Frontal cortex (tissue), 4 donors: ENCODE measurements around the gene METTL6. TPM values are rescaled to one million over a fixed set of nuclear protein-coding genes. Genes with fewer than 3 reads are reported as not detected.
A peak's percentile ranks its signal among the peaks of the same experiment; 100 is the strongest.
"Not testable (repeated sequence)": the region's sequence is repeated elsewhere in the genome, so short reads cannot be mapped to it uniquely, and the experiment has no call there.

ENCODE experiments used
- DNase-seq, 2 donors: peaks; one replicate each; pipeline ENCODE4 v3.0.0; 2012; ENCODE audit warnings: low spot score in 2 of 2
- FAIRE-seq: peaks from 2 replicates; lab custom pipeline; 2012; peaks lifted over from hg19 to GRCh38; lab: Jason Lieb, UNC
- total RNA-seq: library from RNA; depleted of rRNA; stranded (reverse); fragments of >200 nt; gene quantifications from one replicate; pipeline ENCODE4 v1.2.3, GENCODE V29; 2014
- donor health status: control.
- donor health status: control.
- donor health status: control.

METTL6 gene
- total RNA-seq, 1 donor from 2014 or later, result 86.0 TPM

DNA sequence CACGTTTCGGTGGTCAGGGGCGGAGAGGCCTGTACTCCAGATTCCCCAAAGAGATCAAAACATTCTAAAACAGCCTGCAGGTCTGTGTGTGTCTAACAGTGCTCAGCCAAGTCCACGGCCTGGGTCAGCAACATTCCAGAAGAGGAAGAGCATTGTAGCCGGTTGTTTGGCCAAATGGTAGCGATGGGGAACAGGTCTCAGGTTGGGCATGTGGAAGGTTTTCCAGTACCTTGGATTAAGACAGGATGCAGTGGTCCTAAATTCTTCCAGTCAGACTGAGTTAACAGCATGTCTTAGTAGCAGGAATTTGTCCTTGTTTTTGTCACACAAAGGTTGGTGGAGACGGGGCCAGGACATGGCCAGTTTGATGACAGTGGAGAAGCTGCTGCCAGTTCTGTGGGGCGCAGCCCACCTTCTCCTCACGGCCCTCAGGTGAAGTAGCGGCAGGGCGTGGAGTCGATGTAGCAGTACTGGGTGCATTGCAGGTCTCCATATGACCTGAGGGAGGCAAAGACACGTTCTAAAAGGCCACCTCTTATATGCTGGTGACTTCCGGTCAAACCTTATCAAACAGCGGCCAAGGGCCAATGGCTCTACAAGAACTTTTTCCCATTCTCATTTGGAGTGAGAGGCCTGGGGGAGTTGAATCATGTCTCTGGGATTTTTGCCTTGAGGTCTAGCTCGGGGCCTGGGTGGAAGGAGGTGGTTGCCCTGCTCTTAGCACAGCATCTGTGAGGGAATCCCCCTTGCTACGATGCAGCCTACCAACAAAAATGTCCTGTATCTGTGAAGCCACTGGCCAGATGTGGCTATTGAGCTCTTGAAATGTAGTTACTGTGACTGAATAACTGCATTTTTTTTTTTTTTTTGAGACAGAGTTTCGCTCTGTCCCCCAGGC lies 24.1 kb upstream of the METTL6 start:
- no peak for DNase-seq
- no peak for FAIRE-seq

GRCh38 chr3:15450438-15451215 lies 23.3 kb upstream of the METTL6 start:
- DNase-seq, result no peak
- FAIRE-seq, result no peak

DNA sequence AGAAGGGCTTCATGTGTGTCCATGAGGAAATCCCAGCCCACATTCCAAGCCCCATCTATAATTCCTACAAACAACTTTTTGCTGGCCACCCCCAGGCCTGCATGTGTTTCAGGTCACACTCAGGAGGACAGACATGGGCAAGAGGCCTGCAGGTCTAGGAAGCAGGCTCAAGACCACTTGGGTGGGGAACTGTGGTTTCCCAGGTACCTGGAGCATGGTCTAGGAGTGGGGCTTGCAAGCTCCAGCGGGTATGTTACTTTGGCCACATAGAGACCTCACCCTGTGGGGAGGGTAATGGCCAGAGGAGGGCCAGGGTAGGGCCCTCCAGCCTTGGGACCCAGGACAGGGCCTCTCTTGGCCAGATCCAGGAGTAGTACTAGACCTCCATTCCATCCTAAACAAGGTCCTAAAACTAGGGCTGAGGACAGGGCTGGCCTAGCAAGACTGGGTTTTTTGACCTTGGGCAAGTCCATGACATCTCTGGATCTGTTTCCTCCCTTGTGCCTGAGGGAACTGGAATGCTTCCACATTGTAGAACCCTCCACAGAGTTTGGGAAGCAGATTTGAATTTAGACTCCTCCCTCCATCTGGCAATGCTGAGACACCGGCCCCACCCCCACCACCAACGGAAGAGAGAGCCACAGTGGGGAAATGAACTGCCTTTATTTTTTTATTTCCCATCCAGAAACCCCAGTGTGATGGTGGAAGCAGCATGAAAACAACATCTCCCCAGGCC lies 22.3 kb upstream of the METTL6 start:
- FAIRE-seq (no peak), DNase-seq (no peak)

DNA sequence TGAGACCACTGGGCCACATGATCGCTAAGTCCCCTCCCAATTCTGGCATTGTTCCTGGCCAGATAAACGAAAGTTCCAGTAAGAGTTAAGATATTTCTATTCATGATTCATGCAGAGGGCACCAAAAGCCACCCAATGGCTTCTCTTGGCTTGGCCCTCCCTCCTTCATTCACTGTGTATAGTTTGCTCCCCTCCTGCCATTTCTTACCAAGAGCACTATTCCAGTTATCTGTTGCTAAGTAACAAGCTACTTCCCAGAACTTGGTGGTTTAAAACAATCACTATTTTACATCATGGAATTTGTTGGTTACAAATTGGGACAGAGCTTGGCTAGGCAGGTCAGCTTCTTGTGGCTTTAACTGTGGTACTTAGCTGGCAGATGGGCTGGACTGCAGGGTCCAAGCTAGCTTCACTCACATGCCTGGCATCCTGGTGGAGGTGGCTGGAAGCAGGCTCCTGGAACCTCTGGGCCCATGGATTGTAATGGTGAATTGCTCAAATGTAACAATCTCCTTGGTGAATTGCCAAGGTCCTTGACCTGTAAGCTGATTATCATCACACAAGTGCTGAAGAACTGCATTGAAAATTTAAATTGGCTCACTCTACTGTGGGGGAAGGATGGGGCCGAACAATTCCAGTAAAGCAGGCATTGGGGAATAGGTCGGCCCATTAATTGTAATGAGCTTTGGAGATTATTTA lies 16.6 kb upstream of the METTL6 start:
- DNase-seq, result no peak
- no peak for FAIRE-seq

DNA sequence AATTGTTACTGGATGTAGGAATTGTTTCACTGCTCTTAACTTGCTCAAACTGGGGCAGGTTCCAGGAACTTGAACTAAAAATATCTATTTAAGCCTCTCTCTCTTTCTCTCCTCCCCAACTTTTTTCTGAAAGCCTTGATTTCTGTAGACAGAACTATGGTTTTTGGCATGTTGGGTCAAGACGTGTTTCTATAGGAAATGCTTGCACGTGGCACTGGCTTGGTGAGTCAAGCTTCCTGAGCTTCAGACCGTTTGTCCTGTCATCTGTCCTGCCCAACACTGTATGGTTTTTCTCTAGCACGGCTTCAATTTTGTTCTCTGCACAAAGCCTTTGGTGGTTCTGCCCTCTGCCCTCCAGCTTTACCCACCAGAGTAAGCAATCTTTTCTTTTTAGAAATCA lies 13.5 kb upstream of the METTL6 start:
- no peak for FAIRE-seq
- DNase-seq, result no peak

- DNase-seq (no peak), FAIRE-seq (no peak)
These were observed 12.1 kb upstream of the METTL6 start for GRCh38 chr3:15439476-15439875.

DNA sequence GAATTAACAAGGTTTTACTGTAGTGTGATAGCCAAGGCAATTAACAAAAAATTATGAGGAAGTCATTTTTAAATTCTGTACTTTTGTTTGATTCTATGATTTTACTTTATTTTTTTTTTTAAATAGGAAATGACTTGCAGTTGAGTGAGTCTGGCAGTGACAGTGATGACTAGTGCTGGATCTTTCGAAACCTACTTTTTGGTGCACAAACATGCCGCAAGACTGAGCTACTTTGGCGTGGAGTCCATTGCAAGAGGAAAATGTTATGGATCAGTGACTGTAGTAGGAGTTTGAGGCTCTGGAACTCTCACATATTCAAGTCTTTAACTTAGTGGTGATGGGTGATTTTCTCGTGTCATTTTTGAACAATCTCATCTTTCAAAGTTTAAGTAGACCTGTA lies 11.6 kb upstream of the METTL6 start:
- FAIRE-seq (no peak), DNase-seq (no peak)

DNA sequence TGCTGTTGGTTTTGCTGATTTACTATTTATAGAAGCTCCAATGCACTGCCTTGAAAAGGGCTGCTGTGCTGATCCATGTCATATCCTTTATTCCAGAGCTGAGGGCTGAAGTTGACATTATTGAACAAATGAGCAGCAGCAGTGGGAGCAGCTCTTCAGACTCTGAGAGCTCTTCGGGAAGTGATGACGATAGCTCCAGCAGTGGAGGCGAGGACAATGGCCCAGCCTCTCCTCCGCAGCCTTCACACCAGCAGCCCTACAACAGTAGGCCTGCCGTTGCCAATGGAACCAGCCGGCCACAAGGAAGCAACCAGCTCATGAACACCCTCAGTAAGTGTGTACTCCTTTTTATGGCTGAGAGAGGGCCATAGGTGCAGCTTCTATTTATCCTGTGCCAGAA lies 8.9 kb upstream of the METTL6 start:
- DNase-seq (no peak), FAIRE-seq (no peak)

DNA sequence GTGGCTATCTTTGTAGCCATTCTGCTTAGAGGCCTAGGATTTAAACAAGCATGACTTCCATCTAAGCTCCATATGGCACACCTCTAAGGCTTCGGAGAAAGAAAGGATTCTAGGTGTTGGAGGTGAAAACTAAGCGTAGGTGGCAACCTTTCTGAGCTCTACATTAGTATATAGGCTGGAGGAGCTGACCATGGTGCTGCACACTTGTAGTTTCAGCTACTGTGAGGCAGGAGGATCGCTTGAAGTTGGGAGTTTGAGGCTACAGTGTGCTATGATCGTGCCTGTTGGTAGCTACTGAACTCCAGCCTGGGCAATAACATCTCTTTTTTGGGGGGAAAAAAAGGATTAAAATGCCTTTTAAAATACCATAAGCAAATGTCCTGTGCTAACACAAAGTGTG lies 7.4 kb upstream of the METTL6 start:
- FAIRE-seq (no peak), DNase-seq (no peak)

DNA sequence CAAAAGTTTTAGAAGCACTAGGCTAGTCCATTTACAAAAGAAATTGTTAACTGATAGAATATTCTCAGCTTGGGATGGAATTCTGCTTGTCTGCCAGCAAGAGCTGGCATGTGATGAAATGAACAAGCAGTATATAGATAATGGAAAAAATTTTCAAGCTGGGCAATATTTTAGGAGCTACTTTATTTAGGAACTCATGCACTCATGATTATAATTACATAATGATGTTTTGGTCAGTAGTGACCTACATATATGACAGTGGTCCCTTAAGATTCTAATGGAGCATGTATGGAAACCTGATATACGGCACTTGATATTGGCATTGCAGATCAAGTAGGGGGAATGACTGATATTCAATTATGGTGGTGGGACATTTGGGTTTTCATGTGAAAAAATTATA lies 6.2 kb upstream of the METTL6 start:
- no peak for FAIRE-seq
- DNase-seq, result no peak

DNA sequence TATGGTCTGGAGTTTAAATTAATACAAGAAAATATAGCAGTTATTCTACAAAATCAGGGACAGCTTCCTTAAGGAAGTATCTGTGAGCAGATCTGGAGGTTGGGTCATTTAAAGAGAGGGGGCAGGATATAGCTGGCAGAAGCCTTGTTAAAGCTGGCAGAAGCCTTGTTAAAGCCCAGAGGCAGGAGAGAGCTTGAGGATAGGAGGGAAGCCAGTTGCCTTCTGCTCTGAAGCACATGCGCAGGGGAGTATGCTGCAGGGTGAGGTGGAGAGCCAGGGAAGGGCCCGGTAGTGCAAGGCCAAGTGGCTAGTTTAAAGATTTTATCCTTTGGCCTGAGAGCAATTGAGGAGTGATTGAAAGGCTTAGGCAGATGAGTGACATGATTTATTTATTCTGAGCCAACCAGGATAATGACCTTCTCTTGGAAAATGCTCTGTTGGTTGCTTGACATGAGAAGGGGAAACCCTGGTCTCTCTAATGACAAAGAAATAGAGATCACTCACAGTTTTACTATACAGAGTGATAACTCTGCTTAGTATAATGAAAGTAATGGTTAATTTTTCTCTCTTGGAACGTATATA lies 4.0 kb upstream of the METTL6 start:
- FAIRE-seq (no peak), DNase-seq (no peak)

DNA sequence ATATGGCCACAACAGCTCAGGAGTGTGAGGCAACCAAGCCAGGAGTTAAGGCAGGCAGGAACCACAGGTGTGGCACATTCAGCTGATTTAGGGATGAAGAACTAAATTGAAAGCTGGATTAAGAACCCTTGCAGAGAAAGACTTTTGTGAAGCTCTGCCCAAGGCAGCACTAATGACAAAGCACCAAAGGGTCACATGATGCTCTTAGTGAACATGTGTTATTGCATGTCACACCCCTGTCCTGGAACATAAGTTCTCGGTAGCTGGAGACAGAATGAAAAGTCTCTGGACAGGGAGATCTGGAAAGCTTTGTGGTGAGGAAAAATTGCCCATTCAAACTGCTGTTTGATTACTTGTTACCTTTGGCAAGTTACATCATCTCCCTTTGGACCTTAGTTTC lies 3.3 kb upstream of the METTL6 start:
- FAIRE-seq (no peak), DNase-seq (no peak)

- DNase-seq (no peak), FAIRE-seq (no peak)
These were observed 1.7 kb upstream of the METTL6 start for GRCh38 chr3:15429080-15429479.

GRCh38 chr3:15428539-15428938 lies 1.2 kb upstream of the METTL6 start:
- no peak for FAIRE-seq
- DNase-seq, result no peak

DNA sequence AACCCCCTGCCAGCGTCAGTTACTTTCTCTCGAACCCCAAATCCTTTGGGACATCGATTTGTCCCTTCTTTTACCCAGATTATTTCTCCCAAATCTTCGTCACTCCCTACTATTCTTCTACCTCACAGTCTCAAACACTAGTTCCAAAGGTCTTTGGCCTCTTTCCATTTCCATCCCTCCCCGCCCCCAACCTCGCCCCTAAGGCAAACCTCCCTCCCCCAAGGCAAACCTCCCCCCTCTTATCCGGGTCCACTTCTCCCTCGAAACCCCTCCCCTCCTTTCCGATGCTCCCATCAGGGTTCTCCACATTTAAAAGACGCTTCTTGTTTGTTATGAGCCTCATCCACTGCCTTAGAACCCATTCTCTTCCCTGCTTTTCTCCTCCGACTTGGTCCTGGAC lies 637 bp upstream of the METTL6 start:
- FAIRE-seq (no peak), DNase-seq (peak in 1 of 2 donors; percentile 15)

DNA sequence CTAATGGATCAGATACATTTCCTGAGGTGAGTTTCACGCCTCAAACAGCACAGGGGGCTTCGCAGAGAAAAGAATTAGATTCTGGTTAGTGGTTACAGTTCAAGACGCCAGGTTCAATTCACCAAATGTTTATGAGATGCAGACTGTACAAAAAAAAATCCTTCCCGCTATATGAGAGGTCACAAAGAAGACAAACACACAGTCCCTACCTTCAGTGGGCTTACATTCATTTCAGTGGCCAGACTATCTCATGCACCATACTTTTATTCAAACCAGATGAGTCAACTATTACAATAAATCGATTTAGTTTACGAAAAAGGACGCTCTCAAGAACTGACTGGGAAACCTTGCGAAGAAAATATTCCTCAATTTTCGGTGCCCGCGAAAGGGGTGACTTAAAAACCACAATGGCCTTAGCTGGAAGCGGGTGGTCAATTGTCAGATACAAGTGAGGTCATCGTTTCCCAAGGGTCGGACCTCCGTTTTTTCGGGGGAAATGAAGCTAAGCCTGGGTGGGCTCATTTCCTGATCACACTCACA lies 695 bp downstream of the METTL6 start:
- DNase-seq (no peak), FAIRE-seq (no peak)

DNA sequence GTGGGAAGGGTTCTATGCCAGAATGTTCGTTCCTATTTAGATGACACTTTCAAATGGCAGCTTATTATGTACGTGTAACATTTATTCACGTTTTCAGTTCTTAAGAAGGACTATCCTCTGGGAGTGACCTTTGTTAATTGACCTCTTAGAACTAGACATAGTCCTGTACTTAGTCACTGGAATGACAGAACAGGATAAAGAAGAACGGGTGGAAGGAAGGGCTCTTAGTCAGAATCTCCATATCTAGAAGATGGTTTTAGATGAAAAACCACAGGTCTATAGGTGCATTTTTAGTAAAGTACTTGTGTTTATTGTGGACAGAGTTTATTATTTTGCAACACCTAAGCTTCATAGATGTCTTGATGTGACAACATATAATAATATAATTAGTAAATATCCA lies 6.5 kb downstream of the METTL6 start:
- no peak for DNase-seq
- no peak for FAIRE-seq

GRCh38 chr3:15410966-15411365 lies 16.4 kb downstream of the METTL6 start:
- not testable (repeated sequence) for FAIRE-seq, DNase-seq

GRCh38 chr3:15409774-15410173 lies 17.6 kb downstream of the METTL6 start:
- DNase-seq (no peak), FAIRE-seq (no peak)
